HG03103 (cell line): Measurements from ENCODE around the gene TK1.

ENCODE experiments used
- ATAC-seq: cut with Tn5 transposase; IDR thresholded peaks from one replicate; pipeline ENCODE4 v1.9.1; 2021; ENCODE audit warnings: low read depth; ENCODE audit not compliant: unreplicated experiment

TK1 gene

DNA sequence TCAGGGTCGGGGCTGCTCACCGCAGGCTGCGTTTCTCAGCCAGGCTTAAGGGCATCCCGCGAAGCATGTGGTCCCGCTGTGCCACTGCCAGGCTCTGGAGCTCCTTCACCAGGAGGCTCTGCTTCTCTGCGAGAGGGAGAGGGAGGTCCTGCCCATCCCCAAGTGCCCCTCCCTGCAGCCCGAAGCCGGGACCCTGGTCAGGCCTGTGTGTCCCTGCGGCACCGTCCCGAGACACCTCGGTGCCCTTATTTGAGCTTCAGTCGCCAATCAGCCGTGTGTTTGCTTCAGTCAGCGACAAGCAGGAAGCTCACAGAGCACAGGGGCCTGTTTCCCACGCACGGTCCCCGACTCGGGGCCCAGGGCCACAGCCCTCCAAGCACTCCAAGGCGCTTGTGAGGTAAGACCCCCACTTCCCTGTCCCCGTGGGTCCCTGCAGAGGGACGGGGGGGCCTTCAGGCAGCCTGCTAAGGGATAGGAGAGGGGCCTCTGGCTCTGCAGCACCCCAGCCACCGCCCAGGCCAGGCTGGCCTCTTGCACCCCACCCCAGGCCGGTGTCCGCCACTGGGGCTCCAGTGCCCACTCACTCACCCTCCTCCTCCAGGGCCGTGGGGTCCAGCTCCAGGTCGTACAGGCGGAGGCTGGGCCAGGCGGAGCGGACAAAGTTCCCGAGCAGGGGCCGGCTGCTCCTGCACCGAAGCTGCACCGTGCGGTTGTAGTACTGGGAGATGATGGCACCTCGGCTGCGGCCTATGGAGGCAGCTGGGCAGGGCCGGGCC, 61.5 kb downstream of the TK1 start:
- ATAC-seq, result no peak

DNA sequence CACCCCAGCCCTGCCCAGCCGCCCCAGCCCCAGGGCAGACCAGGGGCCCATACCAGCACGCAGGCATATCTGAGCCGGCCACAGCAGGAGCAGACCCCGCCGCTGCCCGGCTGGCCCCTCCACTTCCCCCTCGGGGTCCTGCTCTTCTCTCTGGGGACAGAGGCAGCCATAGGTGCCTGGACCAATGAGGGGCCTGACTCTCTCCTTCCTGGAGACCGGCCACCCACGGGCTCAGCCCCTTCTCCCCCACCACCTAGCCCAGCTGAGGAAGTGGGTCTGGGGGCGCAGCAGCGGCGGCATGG, 62.1 kb downstream of the TK1 start:
- no peak for ATAC-seq
